Mesothelial cell of epicardium (in vitro differentiated cells): ENCODE measurements around the gene CCDC181. TPM values are rescaled to one million over a fixed set of nuclear protein-coding genes. Genes with fewer than 3 reads are reported as not detected.

Experiments used
- DNase-seq, 2 experiments: peaks; one replicate each; pipeline ENCODE4 v3.0.0; 2021; ENCODE audit warnings: low spot score in 2 of 2; ENCODE audit not compliant: unreplicated experiment in 2 of 2
- H3K27ac Mint-ChIP-seq: 2 replicates; pipeline ENCODE4 v1.8.0; 2021; ENCODE audit warnings: mixed read lengths
- H3K27me3 Mint-ChIP-seq: 2 replicates; pipeline ENCODE4 v1.8.0; 2021; ENCODE audit warnings: low read depth, mixed read lengths
- H3K36me3 Mint-ChIP-seq: 2 replicates; pipeline ENCODE4 v1.8.0; 2021; ENCODE audit warnings: mixed read lengths
- H3K4me1 Mint-ChIP-seq: 2 replicates; pipeline ENCODE4 v1.8.0; 2021; ENCODE audit warnings: mixed read lengths
- H3K4me3 Mint-ChIP-seq: 2 replicates; pipeline ENCODE4 v1.8.0; 2021; ENCODE audit warnings: mild to moderate bottlenecking, moderate library complexity, mixed read lengths
- H3K9me3 Mint-ChIP-seq: 2 replicates; pipeline ENCODE4 v1.8.0; 2021; ENCODE audit warnings: mixed read lengths
- total RNA-seq: library from RNA; stranded (reverse); gene quantifications from 3 replicates; pipeline ENCODE4 v1.2.1, GENCODE V29; 2021
- TF ChIP-seq, protein P1 (sequence below): fragments of 200-600 bp; sonication (generic); IDR thresholded peaks from one replicate; pipeline ENCODE4 v1.5.0; 2021; ENCODE audit warnings: antibody characterized with exemption; ENCODE audit not compliant: unreplicated experiment

The CCDC181 gene
- total RNA-seq, result 1.3 to 2.2 TPM (median 1.4 TPM) in 3 replicates

DNA sequence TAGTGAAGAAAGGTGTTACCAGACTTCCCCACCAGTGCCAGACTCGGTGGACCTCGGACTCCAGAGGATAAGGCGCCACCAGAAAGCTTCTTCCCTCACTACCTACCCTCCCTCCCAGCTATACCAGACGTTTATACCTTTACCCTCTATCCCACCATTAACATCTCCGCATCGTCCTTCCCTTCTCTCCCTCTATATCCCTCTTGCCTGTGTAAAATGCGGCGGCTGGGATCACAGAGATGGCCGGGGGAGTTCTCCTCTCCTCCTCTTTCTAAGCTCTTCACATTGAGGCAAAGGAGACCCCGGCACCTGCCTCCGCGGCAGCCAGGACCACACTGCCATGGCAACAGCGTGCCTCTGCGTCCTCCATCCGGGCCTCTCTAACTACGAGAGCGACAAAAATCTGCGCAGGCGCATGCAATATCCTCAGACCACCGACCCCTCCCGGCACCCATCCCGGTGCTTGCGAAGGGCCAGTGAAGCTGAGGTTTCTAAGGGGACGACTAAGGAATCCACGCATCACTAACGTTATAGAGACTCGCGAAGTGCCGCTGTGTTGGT is at the start of gene CCDC181:
CCDC181 (minus strand) TSS at position 394 of the 561 bp plus-strand sequence. CDS start 2,547 bp downstream, outside the sequence.
- peak; percentile 70 to 82 for DNase-seq
- Mint-ChIP-seq H3K27ac (peak within 1 kb of the TSS; percentile 88), H3K4me3 (peak within 1 kb of the TSS; percentile 92), H3K27me3 (peaks cover 46% of the 10 kb centered on the region), H3K4me1 (peaks cover 11% of the 10 kb centered on the region), H3K36me3 (peaks cover under 1% of the 10 kb centered on the region), H3K9me3 (peaks cover 14% of the 10 kb centered on the region)
- TF ChIP-seq, protein P1, sequence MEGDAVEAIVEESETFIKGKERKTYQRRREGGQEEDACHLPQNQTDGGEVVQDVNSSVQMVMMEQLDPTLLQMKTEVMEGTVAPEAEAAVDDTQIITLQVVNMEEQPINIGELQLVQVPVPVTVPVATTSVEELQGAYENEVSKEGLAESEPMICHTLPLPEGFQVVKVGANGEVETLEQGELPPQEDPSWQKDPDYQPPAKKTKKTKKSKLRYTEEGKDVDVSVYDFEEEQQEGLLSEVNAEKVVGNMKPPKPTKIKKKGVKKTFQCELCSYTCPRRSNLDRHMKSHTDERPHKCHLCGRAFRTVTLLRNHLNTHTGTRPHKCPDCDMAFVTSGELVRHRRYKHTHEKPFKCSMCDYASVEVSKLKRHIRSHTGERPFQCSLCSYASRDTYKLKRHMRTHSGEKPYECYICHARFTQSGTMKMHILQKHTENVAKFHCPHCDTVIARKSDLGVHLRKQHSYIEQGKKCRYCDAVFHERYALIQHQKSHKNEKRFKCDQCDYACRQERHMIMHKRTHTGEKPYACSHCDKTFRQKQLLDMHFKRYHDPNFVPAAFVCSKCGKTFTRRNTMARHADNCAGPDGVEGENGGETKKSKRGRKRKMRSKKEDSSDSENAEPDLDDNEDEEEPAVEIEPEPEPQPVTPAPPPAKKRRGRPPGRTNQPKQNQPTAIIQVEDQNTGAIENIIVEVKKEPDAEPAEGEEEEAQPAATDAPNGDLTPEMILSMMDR, result no peak

DNA sequence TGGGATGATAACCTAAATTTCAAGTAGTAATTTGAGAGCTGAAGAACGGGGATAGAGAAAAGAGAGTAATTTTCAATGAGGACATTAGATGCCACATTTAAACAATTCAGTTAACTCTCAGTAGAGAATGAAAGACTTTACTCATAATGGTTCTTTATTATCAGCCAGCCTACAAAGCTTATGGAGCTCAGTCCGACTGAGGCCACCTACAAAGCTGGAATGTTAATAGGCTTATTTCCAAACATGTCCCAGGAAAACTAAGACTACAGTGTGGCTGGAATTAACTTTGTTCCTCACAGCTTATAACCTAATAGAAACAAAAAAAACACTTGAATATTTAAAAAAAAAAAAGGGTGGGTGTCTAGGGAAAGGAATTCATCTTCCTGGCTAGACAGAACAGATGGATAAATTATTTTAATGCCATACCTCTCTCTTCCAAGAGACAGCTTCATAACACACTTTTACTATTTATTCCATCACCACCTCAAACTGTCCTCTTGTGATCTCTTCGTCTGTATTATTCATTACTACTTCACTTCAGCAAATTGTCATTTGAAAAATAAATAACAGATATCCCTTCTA is 48.6 kb upstream of the CCDC181 start:
- Mint-ChIP-seq H3K27me3 (no peaks in the 10 kb centered on the region), H3K4me3 (no peak overlapping the region), H3K36me3 (peaks cover 15% of the 10 kb centered on the region), H3K27ac (peak overlapping the region; percentile 39), H3K9me3 (no peaks in the 10 kb centered on the region), H3K4me1 (peaks cover 41% of the 10 kb centered on the region)
- TF ChIP-seq, protein P1, result no peak
- no peak for DNase-seq

DNA sequence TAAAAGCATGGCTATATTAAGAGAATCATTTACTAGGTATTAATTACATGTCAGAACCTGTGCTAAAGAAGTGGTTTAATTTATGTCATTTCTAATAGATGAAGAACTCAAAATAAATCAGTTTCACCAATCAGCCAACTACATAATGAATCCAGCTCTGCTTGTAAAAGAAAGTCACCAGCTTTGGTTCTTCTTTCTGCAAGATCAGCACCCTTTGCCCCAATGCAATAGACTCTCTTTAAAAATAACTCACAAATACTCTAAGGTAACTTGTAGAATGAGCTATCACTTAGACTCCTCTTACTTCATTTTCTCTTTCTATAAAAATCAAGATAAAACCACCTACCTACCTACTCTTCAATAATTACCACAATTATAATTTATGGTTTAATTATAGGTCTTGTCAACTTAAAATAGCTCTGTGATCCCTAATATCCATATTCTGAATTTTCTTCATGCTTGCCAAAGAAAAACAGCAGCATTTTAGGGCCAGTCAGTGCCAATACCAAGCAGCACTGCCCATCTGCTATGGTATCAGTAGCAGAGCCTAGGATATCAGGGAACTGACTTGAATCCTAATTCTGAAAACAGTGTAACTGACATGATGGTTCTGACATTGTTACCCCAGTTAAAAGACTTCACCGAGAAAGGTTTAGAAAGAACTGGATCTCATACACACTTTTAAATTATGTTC is 47.2 kb upstream of the CCDC181 start:
- Mint-ChIP-seq H3K4me3 (no peak overlapping the region), H3K27ac (no peak overlapping the region), H3K9me3 (no peaks in the 10 kb centered on the region), H3K27me3 (no peaks in the 10 kb centered on the region), H3K36me3 (peaks cover 15% of the 10 kb centered on the region), H3K4me1 (peaks cover 30% of the 10 kb centered on the region)
- TF ChIP-seq, protein P1, result no peak
- no peak for DNase-seq

DNA sequence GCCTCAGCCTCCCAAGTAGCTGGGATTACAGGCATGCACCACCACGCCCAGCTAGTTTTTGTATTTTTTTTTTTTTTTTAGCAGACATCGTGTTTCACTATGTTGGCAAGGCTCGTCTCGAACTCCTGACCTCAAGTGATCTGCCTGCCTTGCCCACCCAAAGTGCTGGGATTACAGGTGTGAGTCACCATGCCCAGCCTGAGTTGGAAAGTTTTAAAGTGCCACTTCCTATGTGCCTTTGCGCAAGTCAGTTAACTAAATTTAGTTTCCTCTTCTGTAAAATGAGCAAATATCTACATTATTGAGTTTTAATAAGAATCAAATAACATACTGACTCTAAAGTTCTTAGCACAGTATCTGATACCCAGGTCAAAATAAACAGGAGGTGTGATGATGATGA is 46.1 kb upstream of the CCDC181 start:
- Mint-ChIP-seq H3K4me3 (no peak overlapping the region), H3K36me3 (peaks cover 18% of the 10 kb centered on the region), H3K9me3 (no peaks in the 10 kb centered on the region), H3K27ac (no peak overlapping the region), H3K27me3 (no peaks in the 10 kb centered on the region), H3K4me1 (peaks cover 21% of the 10 kb centered on the region)
- DNase-seq, result no peak
- TF ChIP-seq, protein P1, result no peak

DNA sequence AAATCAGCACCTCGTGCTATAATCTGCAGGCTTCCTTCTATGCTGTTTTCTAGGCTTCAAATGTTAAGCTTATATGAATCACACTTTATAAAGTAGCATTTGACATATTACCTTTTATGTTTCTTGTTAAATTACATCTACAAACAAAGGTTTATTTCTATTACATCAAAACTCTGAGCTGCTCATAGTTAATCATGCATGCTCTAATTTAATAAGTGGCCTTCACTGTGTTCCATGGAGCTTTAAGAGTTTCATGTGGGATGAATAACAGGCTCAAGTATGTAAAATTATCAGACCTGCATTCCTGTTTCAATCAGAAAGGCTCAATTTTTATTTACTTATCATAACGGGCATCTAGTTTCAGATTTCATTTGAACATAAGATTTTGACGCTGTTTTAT is 45.5 kb upstream of the CCDC181 start:
- H3K27ac Mint-ChIP-seq, result no peak overlapping the region
- no peaks in the 10 kb centered on the region for H3K27me3 Mint-ChIP-seq
- TF ChIP-seq, protein P1, result no peak
- H3K4me1 Mint-ChIP-seq, result peaks cover 21% of the 10 kb centered on the region
- no peak for DNase-seq
- peaks cover 20% of the 10 kb centered on the region for H3K36me3 Mint-ChIP-seq
- no peak overlapping the region for H3K4me3 Mint-ChIP-seq
- no peaks in the 10 kb centered on the region for H3K9me3 Mint-ChIP-seq
